SK-N-MC (cell line): ENCODE data around the gene SRP54.

Experiments used
- EZH2 ChIP-seq: fragments of 200-600 bp; sonication (generic); IDR thresholded peaks from one replicate; pipeline ENCODE4 v1.6.1; 2017; ENCODE audit warnings: antibody characterized with exemption
- POLR2AphosphoS5 ChIP-seq: IDR thresholded peaks from 2 replicates; pipeline ENCODE4 v1.6.1; 2012; ENCODE audit warnings: mild to moderate bottlenecking, low read depth, low read length, borderline replicate concordance

DNA sequence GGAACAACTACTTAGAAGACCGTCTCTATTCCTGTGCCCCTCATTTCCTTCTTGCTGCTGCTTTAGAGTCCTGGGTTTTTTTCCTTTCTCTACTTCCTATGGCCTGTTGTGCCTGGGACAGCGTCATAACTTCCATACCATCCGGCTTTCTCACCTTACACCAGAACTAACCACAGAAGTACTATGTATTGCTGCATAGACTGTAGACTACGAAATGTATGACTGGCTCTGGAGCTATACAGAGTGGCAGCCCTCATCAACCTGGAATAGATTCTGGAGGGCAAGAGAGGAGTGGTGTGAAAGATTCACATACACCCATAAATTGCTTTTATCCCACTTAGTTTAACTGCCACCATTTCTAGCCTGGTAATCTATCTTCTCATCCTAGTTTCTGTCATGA, 16.9 kb upstream of the SRP54 start:
- TF ChIP-seq EZH2 (no peak), POLR2AphosphoS5 (no peak)
